Mesenchymal stem cell (in vitro differentiated cells and primary cell): Measurements from ENCODE around the gene ZNF488.

ENCODE experiments used
- DNase-seq: peaks from one replicate; pipeline ENCODE4 v3.0.0-alpha.2; 2013
- H2AFZ ChIP-seq: one replicate; pipeline ENCODE4 v1.6.1; 2013; ENCODE audit warnings: low read depth, mild to moderate bottlenecking, control low read depth, inconsistent platforms, low read length, moderate library complexity
- H2AK5ac ChIP-seq: 2 replicates; pipeline ENCODE4 v1.6.1; 2013; ENCODE audit warnings: low read length, moderate library complexity, mild to moderate bottlenecking, inconsistent platforms; ENCODE audit not compliant: severe bottlenecking
- H2BK120ac ChIP-seq: one replicate; pipeline ENCODE4 v1.6.1; 2013; ENCODE audit warnings: low read depth, mild to moderate bottlenecking, inconsistent platforms, low read length, moderate library complexity
- H2BK12ac ChIP-seq, 2 experiments: one replicate each; pipeline ENCODE4 v1.6.1; 2013; ENCODE audit warnings: inconsistent platforms in 2 of 2, low read length in 2 of 2, mild to moderate bottlenecking in 2 of 2, moderate library complexity in 2 of 2, control low read depth in 1 of 2
- H2BK15ac ChIP-seq: one replicate; pipeline ENCODE4 v1.6.1; 2013; ENCODE audit warnings: mild to moderate bottlenecking, low read depth, inconsistent platforms; ENCODE audit not compliant: poor library complexity, severe bottlenecking
- H2BK5ac ChIP-seq: 2 replicates; pipeline ENCODE4 v1.6.1; 2013; ENCODE audit warnings: low read depth, mild to moderate bottlenecking, low read length, control low read depth, inconsistent platforms; ENCODE audit not compliant: poor library complexity, severe bottlenecking
- H3K14ac ChIP-seq, 2 experiments: one replicate each; pipeline ENCODE4 v1.6.1; 2013; ENCODE audit warnings: inconsistent platforms in 2 of 2, low read length in 2 of 2, control low read depth in 1 of 2, mild to moderate bottlenecking in 1 of 2, moderate library complexity in 1 of 2
- H3K18ac ChIP-seq, 2 experiments: one replicate each; pipeline ENCODE4 v1.6.1; 2013; ENCODE audit warnings: inconsistent platforms in 2 of 2, low read length in 2 of 2, control low read depth in 1 of 2, low read depth in 1 of 2, mild to moderate bottlenecking in 1 of 2
- H3K23ac ChIP-seq, 2 experiments: one replicate each; pipeline ENCODE4 v1.6.1; 2013; ENCODE audit warnings: inconsistent platforms in 2 of 2, low read length in 2 of 2, mild to moderate bottlenecking in 2 of 2, moderate library complexity in 2 of 2, control low read depth in 1 of 2
- H3K27ac ChIP-seq: 2 replicates; pipeline ENCODE4 v1.5.1; 2013; ENCODE audit warnings: mild to moderate bottlenecking, moderate library complexity, low read length, control low read depth, inconsistent platforms; ENCODE audit not compliant: poor library complexity, severe bottlenecking
- H3K27me3 ChIP-seq, 2 experiments: 2 replicates each; pipeline versions ENCODE4 v1.6.1 to v1.7.0; 2013; ENCODE audit warnings: low read length in 2 of 2, mild to moderate bottlenecking in 2 of 2, moderate library complexity in 2 of 2, control low read depth in 1 of 2, inconsistent platforms in 1 of 2; ENCODE audit not compliant: control insufficient read depth in 1 of 2, insufficient read depth in 1 of 2
- H3K36me3 ChIP-seq, 2 experiments: 2 replicates each; pipeline versions ENCODE4 v1.6.1 to v1.7.0; 2013; ENCODE audit warnings: low read length in 2 of 2, control low read depth in 1 of 2, inconsistent platforms in 1 of 2, low read depth in 1 of 2, mild to moderate bottlenecking in 1 of 2; ENCODE audit not compliant: insufficient read depth in 2 of 2, control insufficient read depth in 1 of 2
- H3K4ac ChIP-seq, 2 experiments: one replicate each; pipeline ENCODE4 v1.6.1; 2013; ENCODE audit warnings: inconsistent platforms in 2 of 2, low read length in 2 of 2, mild to moderate bottlenecking in 2 of 2, moderate library complexity in 2 of 2, control low read depth in 1 of 2, low read depth in 1 of 2
- H3K4me1 ChIP-seq: 2 replicates; pipeline ENCODE4 v1.6.1; 2013; ENCODE audit warnings: low read depth, low read length, control low read depth; ENCODE audit not compliant: control insufficient read depth, insufficient read depth
- H3K4me2 ChIP-seq: 2 replicates; pipeline ENCODE4 v1.6.1; 2013; ENCODE audit warnings: low read length, mild to moderate bottlenecking, inconsistent platforms; ENCODE audit not compliant: poor library complexity, severe bottlenecking
- H3K4me3 ChIP-seq, 2 experiments: 2 replicates each; pipeline versions ENCODE4 v1.5.1 to v1.7.0; 2013; ENCODE audit warnings: low read length in 2 of 2, mild to moderate bottlenecking in 2 of 2, control low read depth in 1 of 2, low read depth in 1 of 2; ENCODE audit not compliant: insufficient read depth in 1 of 2
- H3K79me1 ChIP-seq: replicated peaks from 2 replicates; pipeline ENCODE4 v1.6.1; 2013; ENCODE audit warnings: mild to moderate bottlenecking, control low read depth, low read length, inconsistent platforms; ENCODE audit not compliant: poor library complexity, severe bottlenecking
- H3K9ac ChIP-seq: 2 replicates; pipeline ENCODE4 v1.7.0; 2013; ENCODE audit warnings: mild to moderate bottlenecking, low read length, moderate library complexity
- H3K9me3 ChIP-seq: 2 replicates; pipeline ENCODE4 v1.7.0; 2013; ENCODE audit warnings: mild to moderate bottlenecking, low read length; ENCODE audit not compliant: control insufficient read depth
- H4K8ac ChIP-seq: one replicate; pipeline ENCODE4 v1.6.1; 2013; ENCODE audit warnings: inconsistent platforms, mild to moderate bottlenecking, low read length, moderate library complexity
- H4K91ac ChIP-seq: one replicate; pipeline ENCODE4 v1.6.1; 2013; ENCODE audit warnings: mild to moderate bottlenecking, low read length, inconsistent platforms
- WGBS: methylation state at CpG from one replicate; pipeline ENCODE4 v1.1.7; 2013; ENCODE audit warnings: mixed read lengths; 5-methylcytosine and 5-hydroxymethylcytosine counted together

ZNF488 gene

DNA sequence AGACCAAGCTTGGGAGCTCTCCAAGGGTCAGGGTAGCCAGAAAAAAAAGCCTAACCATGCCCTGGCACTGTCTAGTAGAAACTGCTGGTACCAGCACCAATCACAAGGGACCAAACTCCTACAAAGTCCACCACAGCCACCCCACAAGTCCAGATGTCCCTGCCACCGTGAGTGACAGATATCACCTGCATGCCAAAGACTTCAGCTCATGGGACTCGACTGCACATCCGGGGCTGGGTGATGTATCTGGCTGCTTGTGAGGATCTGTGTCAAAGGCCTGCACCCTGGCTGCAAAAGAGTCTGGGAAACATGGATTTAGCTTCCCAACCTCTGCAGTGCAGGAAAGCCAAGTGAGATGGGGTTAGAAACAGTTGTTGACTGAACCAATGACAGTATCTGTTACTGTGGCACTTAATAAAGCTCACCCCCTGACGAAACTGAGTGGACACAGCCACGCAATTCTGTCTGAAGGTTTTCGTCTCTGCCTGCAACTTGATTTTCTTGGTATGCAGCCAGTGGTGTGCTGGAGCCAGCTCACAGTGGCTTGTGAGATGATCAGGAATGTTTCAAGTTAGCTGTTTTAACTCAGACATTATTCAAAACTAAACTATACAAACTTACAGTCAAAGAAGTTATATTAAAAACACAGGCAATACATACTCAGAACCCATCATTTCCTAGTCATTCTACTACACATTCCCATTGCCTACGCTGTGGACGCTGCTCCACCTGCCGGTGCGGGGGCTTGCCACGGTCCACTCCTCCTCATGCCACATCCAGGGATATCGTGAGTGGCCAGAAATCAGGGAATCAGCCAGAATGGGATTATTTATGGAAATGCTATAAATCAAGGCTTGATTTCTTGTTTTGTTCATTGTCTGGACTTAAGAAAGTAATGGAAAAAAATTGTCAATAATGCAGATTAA, 9.2 kb downstream of the ZNF488 start:
- H3K14ac ChIP-seq, result no peak overlapping the region
- H3K79me1 ChIP-seq, result no peaks in the 10 kb centered on the region
- no peaks in the 10 kb centered on the region for H3K36me3 ChIP-seq
- H3K27ac ChIP-seq, result no peak overlapping the region
- no peak overlapping the region for H3K18ac ChIP-seq
- H2BK15ac ChIP-seq, result no peak overlapping the region
- no peak overlapping the region for H4K91ac ChIP-seq
- H3K9ac ChIP-seq, result peak overlapping the region; percentile 6
- H3K27me3 ChIP-seq, result peaks cover 0 to 65% of the 10 kb centered on the region in 2 experiments
- no peak overlapping the region for H3K4me2 ChIP-seq
- 92% methylated on average over 12 of the region's 12 CpGs for WGBS
- no peak overlapping the region for H3K4me3 ChIP-seq
- peaks cover 6% of the 10 kb centered on the region for H3K4me1 ChIP-seq
- H2BK12ac ChIP-seq, result no peak overlapping the region
- H2BK5ac ChIP-seq, result no peak overlapping the region
- H2AFZ ChIP-seq, result no peak overlapping the region
- H2AK5ac ChIP-seq, result no peak overlapping the region
- no peaks in the 10 kb centered on the region for H3K9me3 ChIP-seq
- H3K4ac ChIP-seq, result no peak overlapping the region
- H2BK120ac ChIP-seq, result no peak overlapping the region
- DNase-seq, result no peak
- peak overlapping the region in 1 of 2 experiments; percentile 22 for H3K23ac ChIP-seq
- no peak overlapping the region for H4K8ac ChIP-seq

GRCh38 chr10:47372726-47373125, 11.4 kb downstream of the ZNF488 start:
- 95% methylated on average over 4 of the region's 6 CpGs for WGBS
- no peak overlapping the region for H3K4me3 ChIP-seq
- H3K9ac ChIP-seq, result no peak overlapping the region
- no peak overlapping the region for H2AK5ac ChIP-seq
- H3K9me3 ChIP-seq, result no peaks in the 10 kb centered on the region
- no peak overlapping the region for H2BK12ac ChIP-seq
- DNase-seq, result no peak
- no peak overlapping the region for H4K91ac ChIP-seq
- H3K14ac ChIP-seq, result no peak overlapping the region
- no peak overlapping the region for H2AFZ ChIP-seq
- peaks cover 14% of the 10 kb centered on the region for H3K4me1 ChIP-seq
- no peak overlapping the region for H3K4me2 ChIP-seq
- H3K79me1 ChIP-seq, result no peaks in the 10 kb centered on the region
- peaks cover 0 to 50% of the 10 kb centered on the region in 2 experiments for H3K27me3 ChIP-seq
- H2BK5ac ChIP-seq, result no peak overlapping the region
- no peak overlapping the region for H4K8ac ChIP-seq
- peak overlapping the region in 1 of 2 experiments; percentile 26 for H3K18ac ChIP-seq
- H3K27ac ChIP-seq, result no peak overlapping the region
- H3K23ac ChIP-seq, result no peak overlapping the region
- H2BK120ac ChIP-seq, result no peak overlapping the region
- no peak overlapping the region for H3K4ac ChIP-seq
- no peak overlapping the region for H2BK15ac ChIP-seq
- H3K36me3 ChIP-seq, result peaks cover 0 to 6% of the 10 kb centered on the region in 2 experiments

DNA sequence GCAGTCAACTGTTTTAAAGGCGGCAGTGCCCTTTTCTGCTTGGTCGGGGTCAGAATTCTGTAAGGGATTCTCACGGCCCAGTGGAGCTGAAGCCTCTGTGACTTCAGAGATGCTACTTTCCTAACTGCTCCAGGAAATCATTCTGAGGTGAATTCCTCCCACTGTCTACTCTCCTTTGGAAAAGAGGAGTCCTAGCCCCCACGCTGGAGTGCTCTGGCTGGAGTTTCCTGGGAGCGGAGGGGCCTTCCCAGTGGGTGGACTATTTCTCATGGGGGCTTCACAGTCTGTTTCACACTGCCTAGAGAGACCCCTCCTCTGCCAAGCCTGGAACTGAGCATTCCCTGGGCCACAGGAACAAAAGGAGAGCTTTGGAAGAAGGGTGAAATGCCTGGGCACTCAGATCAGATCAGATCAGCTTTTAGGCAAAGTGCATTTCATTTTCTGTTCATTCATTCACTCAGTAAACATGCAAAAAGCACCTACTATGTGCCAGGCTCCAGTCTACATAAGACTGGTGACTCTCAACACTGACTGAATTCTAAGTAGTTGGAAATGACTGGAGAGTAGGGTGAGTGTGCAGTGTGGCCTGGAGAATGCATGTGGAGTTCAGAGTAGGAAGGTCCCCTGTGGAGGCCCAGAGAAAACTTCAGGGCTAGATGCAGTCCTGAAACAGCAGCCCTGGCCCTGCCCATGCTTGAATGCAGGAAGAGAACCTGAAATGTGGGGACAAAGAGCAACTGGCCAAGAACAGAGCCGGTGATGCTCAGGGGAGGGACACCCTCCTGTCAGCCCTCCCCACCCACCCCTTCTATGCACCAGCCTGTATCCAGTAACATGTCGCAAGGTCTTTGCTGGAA, 12.2 kb downstream of the ZNF488 start:
- Histone ChIP-seq H3K4me1 (peaks cover 16% of the 10 kb centered on the region), H3K79me1 (no peaks in the 10 kb centered on the region), H2AFZ (no peak overlapping the region), H3K9me3 (no peaks in the 10 kb centered on the region), H2AK5ac (no peak overlapping the region), H3K9ac (no peak overlapping the region), H3K14ac (no peak overlapping the region), H3K18ac (no peak overlapping the region), H2BK15ac (no peak overlapping the region), H3K4ac (no peak overlapping the region), H3K23ac (no peak overlapping the region), H3K27ac (no peak overlapping the region), H2BK12ac (no peak overlapping the region), H2BK120ac (no peak overlapping the region), H4K91ac (no peak overlapping the region), H2BK5ac (no peak overlapping the region), H3K36me3 (peaks cover 0 to 8% of the 10 kb centered on the region in 2 experiments), H3K4me3 (no peak overlapping the region), H4K8ac (no peak overlapping the region), H3K4me2 (no peak overlapping the region), H3K27me3 (peaks cover 0 to 47% of the 10 kb centered on the region in 2 experiments)
- DNase-seq, result no peak
- 87% methylated on average over 6 of the region's 7 CpGs for WGBS

DNA sequence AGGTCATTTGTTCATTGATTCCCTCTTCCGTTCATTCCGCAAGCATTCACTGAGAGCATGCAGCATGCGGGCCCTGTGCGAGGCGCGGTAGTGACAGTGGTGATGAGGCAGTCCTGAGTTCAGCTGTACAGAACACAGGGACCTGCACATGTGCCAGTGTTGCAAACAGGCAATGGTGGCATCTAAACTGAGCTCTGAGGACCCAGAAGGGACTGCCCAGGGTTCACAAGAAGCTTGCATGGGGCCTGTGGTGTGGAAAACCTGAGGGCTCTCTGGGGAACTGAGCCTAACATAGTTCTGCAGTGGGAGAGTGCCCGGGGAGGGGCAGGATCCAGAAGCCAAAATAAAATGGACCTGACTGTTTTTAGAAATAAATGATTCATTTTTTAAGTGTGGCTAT, 13.2 kb downstream of the ZNF488 start:
- peaks cover 0 to 8% of the 10 kb centered on the region in 2 experiments for H3K36me3 ChIP-seq

More for the DNA sequence above, 13.2 kb downstream of the ZNF488 start:
- Histone ChIP-seq H3K4me2 (no peak overlapping the region), H3K4me1 (peaks cover 16% of the 10 kb centered on the region), H3K4ac (no peak overlapping the region), H3K27me3 (peaks cover 0 to 47% of the 10 kb centered on the region in 2 experiments), H2BK5ac (no peak overlapping the region), H3K4me3 (no peak overlapping the region), H4K8ac (no peak overlapping the region), H2BK12ac (no peak overlapping the region), H3K14ac (no peak overlapping the region), H3K9me3 (no peaks in the 10 kb centered on the region), H3K18ac (no peak overlapping the region), H3K27ac (no peak overlapping the region), H4K91ac (no peak overlapping the region), H3K23ac (no peak overlapping the region), H2BK15ac (no peak overlapping the region), H2BK120ac (no peak overlapping the region), H2AK5ac (no peak overlapping the region), H2AFZ (no peak overlapping the region), H3K9ac (no peak overlapping the region), H3K79me1 (no peaks in the 10 kb centered on the region)
- no peak for DNase-seq
- 95% methylated on average over 7 of the region's 7 CpGs for WGBS
